GM12892 (cell line): Measurements from ENCODE around the gene VN1R4. TPM values are rescaled to one million over a fixed set of nuclear protein-coding genes. Genes with fewer than 3 reads are reported as not detected.
"Not testable (repeated sequence)": the region's sequence is repeated elsewhere in the genome, so short reads cannot be mapped to it uniquely, and the experiment has no call there.

ENCODE experiments used
- DNase-seq: peaks from one replicate; pipeline ENCODE4 v3.0.0; 2011; ENCODE audit not compliant: insufficient read length
- FAIRE-seq: peaks from 2 replicates; lab custom pipeline; 2011; peaks lifted over from hg19 to GRCh38; lab: Jason Lieb, UNC
- POLR2A ChIP-seq: IDR thresholded peaks from 2 replicates; pipeline ENCODE4 v1.6.1; 2011; ENCODE audit warnings: low read depth, low read length, control low read depth
- POLR2AphosphoS5 ChIP-seq: IDR thresholded peaks from 2 replicates; pipeline ENCODE4 v1.6.1; 2011; ENCODE audit warnings: low read depth, low read length, control low read depth
- TAF1 ChIP-seq: IDR thresholded peaks from 2 replicates; pipeline ENCODE4 v1.6.1; 2011; ENCODE audit warnings: low read depth, mild to moderate bottlenecking, control low read depth, low read length, borderline replicate concordance
- polyA plus RNA-seq: library from polyadenylated mRNA; unstranded; fragments of >200 nt; gene quantifications from one replicate; pipeline ENCODE4 v1.2.1, GENCODE V29; 2012; ENCODE audit warnings: missing spikeins, inconsistent platforms; ENCODE audit not compliant: missing spikeins

VN1R4 gene
- polyA plus RNA-seq: not detected

GRCh38 chr19:53267623-53268022, at the start of gene VN1R4:
VN1R4 (minus strand) TSS chr19:53267723; CDS start chr19:53267665, 58 bp downstream.
- DNase-seq, FAIRE-seq: not testable (repeated sequence)

- TF ChIP-seq POLR2AphosphoS5: no peak
- no peak for TF ChIP-seq POLR2A
- TF ChIP-seq TAF1: no peak
- FAIRE-seq: no peak
Observed at GRCh38 chr19:53311897-53312296, 44.4 kb upstream of the VN1R4 start.

DNA sequence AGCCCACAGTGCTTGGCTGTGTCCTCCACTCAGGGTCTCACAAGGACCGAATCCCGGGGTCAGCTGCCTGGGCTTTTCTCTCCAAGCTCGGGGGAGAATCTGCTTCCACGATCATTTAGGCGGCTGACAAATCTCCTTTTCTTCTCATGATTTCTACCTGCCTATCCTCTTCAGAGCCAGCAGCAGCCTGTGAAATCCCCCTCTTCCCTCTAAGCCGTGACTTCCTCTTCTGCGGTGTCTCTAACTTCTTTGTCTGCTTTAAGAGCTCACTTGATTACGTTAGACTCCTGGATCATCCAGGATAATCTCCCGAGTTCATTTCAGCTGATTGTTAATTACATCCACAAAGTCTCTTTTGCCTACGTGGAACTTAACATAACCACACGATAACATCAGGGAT, 43.5 kb upstream of the VN1R4 start:
- FAIRE-seq: no peak
- DNase-seq: no peak
- TF ChIP-seq POLR2A (no peak), POLR2AphosphoS5 (no peak), TAF1 (no peak)

More at GRCh38 chr19:53311897-53312296, 44.4 kb upstream of the VN1R4 start:
- no peak for DNase-seq

- no peak for FAIRE-seq
- TF ChIP-seq POLR2A (no peak), TAF1 (no peak), POLR2AphosphoS5 (no peak)
Observed at GRCh38 chr19:53308339-53308811, 40.9 kb upstream of the VN1R4 start.

DNA sequence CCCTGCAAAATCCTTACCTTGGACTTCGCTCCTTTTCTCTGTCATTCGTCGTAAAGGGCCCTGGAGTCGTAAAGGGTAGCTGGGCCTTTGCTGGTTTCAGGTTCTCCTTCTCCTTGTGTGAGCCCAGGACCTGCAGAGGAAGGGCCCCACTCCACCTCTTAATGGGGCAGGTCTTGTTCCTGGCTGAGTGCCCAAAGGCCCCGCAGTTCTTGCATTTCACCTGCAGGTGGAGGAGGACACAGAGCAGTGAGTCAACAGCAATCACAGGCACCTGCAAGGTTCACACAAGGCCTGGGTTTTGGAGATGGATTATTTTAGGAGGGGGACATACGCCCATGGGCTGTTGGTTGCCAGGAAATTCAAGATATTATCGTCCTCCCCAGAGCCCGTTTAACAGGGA, 33.8 kb upstream of the VN1R4 start:
- FAIRE-seq, DNase-seq: not testable (repeated sequence)

More at GRCh38 chr19:53308339-53308811, 40.9 kb upstream of the VN1R4 start:
- DNase-seq: no peak

DNA sequence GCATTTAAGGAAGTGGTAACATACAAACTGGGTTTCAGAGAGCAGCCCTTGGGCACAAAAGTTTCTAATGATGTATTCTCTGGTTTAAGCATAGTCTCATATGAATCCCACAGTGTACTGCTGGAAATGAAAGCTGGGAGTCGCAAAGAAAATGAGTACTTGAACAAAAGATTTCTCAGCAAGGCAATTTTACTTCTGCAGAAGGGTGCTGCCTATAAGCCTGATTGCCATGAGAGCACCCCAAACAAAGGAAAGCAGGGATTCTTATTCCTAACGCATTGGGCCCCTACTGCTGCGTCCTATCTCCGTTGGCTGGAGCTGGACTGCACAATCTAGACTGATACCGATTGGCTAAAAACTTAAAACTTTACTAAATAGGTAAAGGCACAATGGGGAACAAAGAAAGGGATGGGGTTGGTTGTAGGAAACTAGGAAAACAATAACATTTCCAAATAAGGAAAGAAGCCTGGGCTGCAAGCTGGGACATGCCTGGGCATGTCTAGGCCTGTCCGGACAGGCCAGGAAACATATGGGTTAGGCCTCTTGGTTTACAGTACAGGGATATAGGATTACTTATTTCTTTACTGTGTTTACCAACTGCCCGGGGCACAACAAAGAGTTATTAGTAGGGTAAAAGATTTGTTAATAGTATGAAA, 27.4 kb upstream of the VN1R4 start:
- TF ChIP-seq POLR2A: no peak
- TF ChIP-seq TAF1: no peak
- no peak for TF ChIP-seq POLR2AphosphoS5
- no peak for DNase-seq
- no peak for FAIRE-seq

DNA sequence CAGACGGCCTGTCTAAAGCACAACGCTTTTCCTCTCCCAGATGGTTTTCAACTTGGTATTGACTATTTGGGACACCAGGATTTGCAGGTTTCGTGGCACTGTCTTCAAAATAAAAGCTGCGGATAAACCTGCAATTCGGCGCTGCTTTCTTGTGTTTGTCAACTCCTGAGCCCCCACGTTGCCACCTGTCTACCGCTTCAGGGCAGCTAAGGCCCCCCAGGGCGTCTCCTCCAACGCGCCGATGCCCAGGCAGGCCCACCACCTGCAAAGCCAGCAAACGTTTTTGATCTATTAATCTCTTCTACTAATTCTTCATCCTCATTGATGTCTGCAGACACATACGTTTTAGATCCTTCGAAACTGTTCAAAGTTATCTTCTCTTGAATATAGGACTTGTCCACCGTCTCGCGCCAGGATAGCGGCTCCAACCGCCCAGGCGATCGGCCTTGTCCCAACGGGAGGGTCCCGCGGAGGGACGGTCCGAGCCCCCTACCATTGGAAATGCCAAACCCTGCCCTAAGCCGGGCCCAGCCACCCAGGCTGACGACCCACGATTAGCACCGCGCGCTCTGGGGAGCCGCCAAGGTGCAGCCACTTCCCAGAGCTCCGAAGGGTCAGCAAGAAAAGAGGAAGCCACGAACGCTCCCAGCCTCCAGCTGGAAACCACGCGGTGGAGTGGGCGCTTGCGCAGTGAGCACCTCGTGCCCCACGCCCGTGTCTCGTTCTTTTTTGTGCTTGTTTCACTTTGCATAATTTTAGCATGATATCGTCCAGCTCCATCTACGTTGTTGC, 23.4 kb upstream of the VN1R4 start:
- no peak for DNase-seq
- FAIRE-seq: no peak
- no peak for TF ChIP-seq POLR2AphosphoS5
- TF ChIP-seq POLR2A: no peak
- TF ChIP-seq TAF1: no peak

DNA sequence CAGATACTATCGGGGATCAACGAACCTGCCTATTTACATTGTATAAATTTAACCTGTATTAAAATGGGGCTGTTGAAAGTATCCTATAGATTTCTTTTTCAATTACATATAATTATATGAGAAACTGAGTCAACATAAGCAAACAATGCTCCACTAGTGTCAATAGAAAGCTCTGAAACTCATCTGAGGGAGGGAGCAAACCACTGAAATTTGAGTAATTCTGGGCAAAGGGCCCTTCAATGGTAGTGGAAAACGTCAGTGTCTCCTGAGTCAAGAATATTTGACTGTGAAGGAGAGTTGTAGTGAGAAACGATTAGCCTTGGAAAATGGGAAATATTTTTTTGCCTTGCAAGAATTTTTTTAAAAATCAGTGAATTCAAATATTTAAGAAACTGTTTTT, 17.6 kb upstream of the VN1R4 start:
- FAIRE-seq: no peak
- DNase-seq: no peak
- TF ChIP-seq POLR2A (no peak), TAF1 (no peak), POLR2AphosphoS5 (no peak)

DNA sequence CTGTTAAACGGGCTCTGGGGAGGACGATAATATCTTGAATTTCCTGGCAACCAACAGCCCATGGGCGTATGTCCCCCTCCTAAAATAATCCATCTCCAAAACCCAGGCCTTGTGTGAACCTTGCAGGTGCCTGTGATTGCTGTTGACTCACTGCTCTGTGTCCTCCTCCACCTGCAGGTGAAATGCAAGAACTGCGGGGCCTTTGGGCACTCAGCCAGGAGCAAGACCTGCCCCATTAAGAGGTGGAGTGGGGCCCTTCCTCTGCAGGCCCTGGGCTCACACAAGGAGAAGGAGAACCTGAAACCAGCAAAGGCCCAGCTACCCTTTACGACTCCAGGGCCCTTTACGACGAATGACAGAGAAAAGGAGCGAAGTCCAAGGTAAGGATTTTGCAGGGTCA, 14.4 kb upstream of the VN1R4 start:
- not testable (repeated sequence) for DNase-seq, FAIRE-seq

DNA sequence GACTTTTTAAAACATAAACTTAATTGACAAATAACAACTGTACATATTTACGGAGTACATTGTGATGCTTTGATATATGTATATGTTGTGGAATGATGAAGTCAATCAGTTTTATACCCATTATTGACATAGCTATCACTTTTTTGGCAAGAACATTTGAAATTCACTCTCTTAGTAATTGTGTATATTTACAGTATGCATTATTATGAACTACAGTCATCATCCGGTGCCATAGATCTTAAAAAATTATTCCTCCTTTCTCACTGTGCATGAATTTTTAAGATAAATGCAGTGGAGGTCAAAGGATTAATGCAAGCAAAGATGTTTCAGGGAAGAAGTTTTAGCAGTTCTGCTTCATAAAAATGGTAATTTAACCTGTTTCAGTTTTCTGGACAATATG, 8.0 kb upstream of the VN1R4 start:
- DNase-seq (no peak), FAIRE-seq (no peak)
- TF ChIP-seq TAF1: no peak
- TF ChIP-seq POLR2A: no peak
- no peak for TF ChIP-seq POLR2AphosphoS5

- no peak for TF ChIP-seq POLR2A
- no peak for TF ChIP-seq POLR2AphosphoS5
- TF ChIP-seq TAF1: no peak
- DNase-seq (no peak), FAIRE-seq (no peak)
Observed at GRCh38 chr19:53272044-53272443, 4.5 kb upstream of the VN1R4 start.

DNA sequence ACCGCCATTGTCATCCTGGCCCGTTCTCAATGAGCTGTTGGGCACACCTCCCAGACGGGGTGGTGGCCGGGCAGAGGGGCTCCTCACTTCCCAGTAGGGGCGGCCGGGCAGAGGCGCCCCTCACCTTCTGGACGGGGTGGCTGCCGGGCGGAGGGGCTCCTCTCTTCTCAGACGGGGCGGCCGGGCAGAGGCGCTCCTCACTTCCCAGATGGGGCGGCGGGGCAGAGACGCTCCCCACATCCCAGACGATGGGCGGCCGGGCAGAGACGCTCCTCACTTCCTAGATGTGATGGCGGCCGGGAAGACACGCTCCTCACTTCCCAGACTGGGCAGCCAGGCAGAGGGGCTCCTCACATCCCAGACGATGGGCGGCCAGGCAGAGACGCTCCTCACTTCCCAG, 2.3 kb upstream of the VN1R4 start:
- DNase-seq, FAIRE-seq: not testable (repeated sequence)

- not testable (repeated sequence) for DNase-seq
Observed at GRCh38 chr19:53257715-53258342, 9.7 kb downstream of the VN1R4 start, which contains the start of gene VN1R2. VN1R2 (plus strand) TSS chr19:53258292; CDS start chr19:53258376, 84 bp downstream.

More at GRCh38 chr19:53257715-53258342, 9.7 kb downstream of the VN1R4 start, which contains the start of gene VN1R2:
- not testable (repeated sequence) for FAIRE-seq
